ENCODE data around the gene POLR2C.

The POLR2C gene

GRCh38 chr16:57502048-57502775 is 39.7 kb downstream of the POLR2C start:
- no peaks in the 10 kb centered on the region for H3K27me3 ChIP-seq
- no peak overlapping the region for H3K4me3 ChIP-seq (ENCODE audit: low read depth, low read length)
- peak; percentile 2 for DNase-seq
- no peaks in the 10 kb centered on the region for H3K36me3 ChIP-seq
- H3K4me1 ChIP-seq, result peaks cover 63% of the 10 kb centered on the region
- TF ChIP-seq, protein P1, sequence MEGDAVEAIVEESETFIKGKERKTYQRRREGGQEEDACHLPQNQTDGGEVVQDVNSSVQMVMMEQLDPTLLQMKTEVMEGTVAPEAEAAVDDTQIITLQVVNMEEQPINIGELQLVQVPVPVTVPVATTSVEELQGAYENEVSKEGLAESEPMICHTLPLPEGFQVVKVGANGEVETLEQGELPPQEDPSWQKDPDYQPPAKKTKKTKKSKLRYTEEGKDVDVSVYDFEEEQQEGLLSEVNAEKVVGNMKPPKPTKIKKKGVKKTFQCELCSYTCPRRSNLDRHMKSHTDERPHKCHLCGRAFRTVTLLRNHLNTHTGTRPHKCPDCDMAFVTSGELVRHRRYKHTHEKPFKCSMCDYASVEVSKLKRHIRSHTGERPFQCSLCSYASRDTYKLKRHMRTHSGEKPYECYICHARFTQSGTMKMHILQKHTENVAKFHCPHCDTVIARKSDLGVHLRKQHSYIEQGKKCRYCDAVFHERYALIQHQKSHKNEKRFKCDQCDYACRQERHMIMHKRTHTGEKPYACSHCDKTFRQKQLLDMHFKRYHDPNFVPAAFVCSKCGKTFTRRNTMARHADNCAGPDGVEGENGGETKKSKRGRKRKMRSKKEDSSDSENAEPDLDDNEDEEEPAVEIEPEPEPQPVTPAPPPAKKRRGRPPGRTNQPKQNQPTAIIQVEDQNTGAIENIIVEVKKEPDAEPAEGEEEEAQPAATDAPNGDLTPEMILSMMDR (IDR thresholded peaks at IDR 0.05; ENCODE audit: low read depth, low read length), result no peak
- H3K9me3 ChIP-seq, result no peaks in the 10 kb centered on the region

DNA sequence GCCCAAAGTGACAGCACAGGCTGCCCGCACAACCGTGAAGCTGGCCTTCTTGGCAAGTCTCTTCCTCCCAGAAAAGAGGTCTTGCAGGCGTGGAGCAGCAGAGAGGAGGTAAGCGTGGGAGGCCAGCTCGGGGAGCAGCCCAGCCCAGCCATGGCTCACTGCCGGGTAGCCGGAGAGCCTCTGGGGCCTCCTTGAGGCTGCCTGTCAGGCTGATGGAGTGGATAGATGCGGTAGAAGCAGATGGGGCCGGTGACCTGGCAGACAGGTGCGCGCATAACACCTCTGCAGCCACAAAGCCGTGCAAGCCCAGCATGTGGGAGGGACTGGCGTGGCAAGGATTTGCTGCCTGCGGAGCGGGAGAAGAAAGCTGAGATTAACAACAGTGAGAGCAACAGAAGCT is 40.9 kb downstream of the POLR2C start:
- no peaks in the 10 kb centered on the region for H3K36me3 ChIP-seq
- TF ChIP-seq, protein P1 (IDR thresholded peaks at IDR 0.05; ENCODE audit: low read depth, low read length), result no peak
- peak; percentile 50 for DNase-seq
- H3K4me1 ChIP-seq, result peaks cover 71% of the 10 kb centered on the region
- H3K9me3 ChIP-seq, result no peaks in the 10 kb centered on the region
- H3K27me3 ChIP-seq, result no peaks in the 10 kb centered on the region
- no peak overlapping the region for H3K4me3 ChIP-seq (ENCODE audit: low read depth, low read length)

- H3K4me3 ChIP-seq (ENCODE audit: low read depth, low read length), result no peak overlapping the region
- peak; percentile 90 for DNase-seq
- TF ChIP-seq, protein P1 (IDR thresholded peaks at IDR 0.05; ENCODE audit: low read depth, low read length), result no peak
- H3K9me3 ChIP-seq, result no peaks in the 10 kb centered on the region
- H3K27me3 ChIP-seq, result no peaks in the 10 kb centered on the region
- H3K36me3 ChIP-seq, result no peaks in the 10 kb centered on the region
- H3K4me1 ChIP-seq, result peaks cover 78% of the 10 kb centered on the region
Measured at GRCh38 chr16:57504001-57504400, 41.5 kb downstream of the POLR2C start.

DNA sequence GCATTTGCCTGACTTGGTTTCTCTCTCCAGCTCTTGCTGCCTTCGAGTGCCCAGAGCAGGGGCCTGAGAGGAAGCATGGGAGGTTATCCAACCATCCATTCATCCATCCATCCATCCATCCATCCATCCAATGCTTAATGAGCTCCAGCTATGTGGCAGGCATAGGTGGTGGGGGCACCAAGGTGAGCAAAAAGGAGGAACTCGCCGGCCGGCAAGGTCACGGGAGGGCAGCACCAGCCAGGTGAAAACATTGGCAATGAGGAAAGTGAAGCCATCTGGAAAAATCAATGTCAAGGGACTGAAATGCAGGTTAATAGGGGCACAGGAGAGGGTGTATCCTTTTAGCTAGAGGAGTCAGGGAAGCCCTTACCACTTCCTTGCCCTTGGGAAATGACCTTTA is 42.0 kb downstream of the POLR2C start:
- TF ChIP-seq, protein P1 (IDR thresholded peaks at IDR 0.05; ENCODE audit: low read depth, low read length), result no peak
- Histone ChIP-seq H3K36me3 (no peaks in the 10 kb centered on the region), H3K4me3 (ENCODE audit: low read depth, low read length) (no peak overlapping the region), H3K27me3 (no peaks in the 10 kb centered on the region), H3K4me1 (peaks cover 82% of the 10 kb centered on the region), H3K9me3 (no peaks in the 10 kb centered on the region)
- peak; percentile 30 for DNase-seq

- Histone ChIP-seq H3K27me3 (no peaks in the 10 kb centered on the region), H3K4me1 (peaks cover 83% of the 10 kb centered on the region), H3K9me3 (no peaks in the 10 kb centered on the region), H3K36me3 (no peaks in the 10 kb centered on the region), H3K4me3 (ENCODE audit: low read depth, low read length) (no peak overlapping the region)
- TF ChIP-seq, protein P1 (IDR thresholded peaks at IDR 0.05; ENCODE audit: low read depth, low read length), result no peak
- DNase-seq, result peak; percentile 7
Measured at GRCh38 chr16:57505169-57505568, 42.7 kb downstream of the POLR2C start.

Measured in BE2C (cell line).